22Rv1 (cell line): ENCODE data around the gene PDE9A.

Source experiments
- CTCF ChIP-seq: fragments of 450-650 bp; IDR thresholded peaks from 2 replicates; pipeline ENCODE4 v1.5.1; 2017; ENCODE audit warnings: mild to moderate bottlenecking
- ZFX ChIP-seq: fragments of 450-650 bp; IDR thresholded peaks from 2 replicates; pipeline ENCODE4 v1.6.1; 2017; ENCODE audit warnings: antibody characterized with exemption, borderline replicate concordance

- TF ChIP-seq CTCF = no peak
- no peak for TF ChIP-seq ZFX
Observed at GRCh38 chr21:42645211-42646075, 8.0 kb upstream of the PDE9A start.
